HepG2 (cell line): Measurements from ENCODE around the gene POU5F1. TPM values are rescaled to one million over a fixed set of nuclear protein-coding genes. Genes with fewer than 3 reads are reported as not detected.

ENCODE experiments used
- BHLHE40 ChIP-seq: IDR thresholded peaks from 2 replicates; pipeline ENCODE4 v1.6.1; 2011; ENCODE audit warnings: low read length, improper control_type of control experiment
- BORCS8-MEF2B ChIP-seq: sonication (generic); formaldehyde crosslinking; IDR thresholded peaks from 2 replicates; pipeline ENCODE4 v1.8.0; 2022; ENCODE audit warnings: mild to moderate bottlenecking, missing genetic modification reagents
- CC2D1A ChIP-seq: sonication (generic); formaldehyde crosslinking; IDR thresholded peaks from 2 replicates; pipeline ENCODE4 v1.8.1; 2023; ENCODE audit warnings: mild to moderate bottlenecking, missing genetic modification reagents
- ELF1 ChIP-seq: sonication (generic); formaldehyde crosslinking; IDR thresholded peaks from 2 replicates; pipeline ENCODE4 v1.4.0; 2020; ENCODE audit warnings: missing genetic modification reagents
- KLF9 ChIP-seq: IDR thresholded peaks from 2 replicates; pipeline ENCODE4 v1.6.1; 2016; ENCODE audit warnings: low read depth
- MLLT10 ChIP-seq: sonication (generic); formaldehyde crosslinking; IDR thresholded peaks from 2 replicates; pipeline ENCODE4 v1.4.0; 2020; ENCODE audit warnings: missing genetic modification reagents
- MNT ChIP-seq: fragments of 450-650 bp; IDR thresholded peaks from 2 replicates; pipeline ENCODE4 v1.6.1; 2016
- NCOR1 ChIP-seq: fragments of 200-600 bp; sonication (generic); IDR thresholded peaks from 2 replicates; pipeline ENCODE4 v1.7.0; 2017; ENCODE audit warnings: antibody characterized with exemption, low read length, borderline replicate concordance
- PHF20 ChIP-seq: sonication (generic); formaldehyde crosslinking; IDR thresholded peaks from 2 replicates; pipeline ENCODE4 v1.5.0; 2020; ENCODE audit warnings: mild to moderate bottlenecking, missing genetic modification reagents
- SKI ChIP-seq: fragments of 450-650 bp; IDR thresholded peaks from one replicate; pipeline ENCODE4 v1.6.1; 2018; ENCODE audit warnings: mild to moderate bottlenecking; ENCODE audit not compliant: partially characterized antibody
- SOX6 ChIP-seq, 2 experiments: fragments of 450-650 bp in 1 of 2; sonication (generic) in 1 of 2; formaldehyde crosslinking in 1 of 2; IDR thresholded peaks; 2 replicates each; pipeline versions ENCODE4 v1.4.0 to v1.6.1; 2017 to 2020; ENCODE audit warnings: antibody characterized with exemption in 1 of 2, mild to moderate bottlenecking in 1 of 2, missing genetic modification reagents in 1 of 2
- TARDBP ChIP-seq: sonication (generic); formaldehyde crosslinking; IDR thresholded peaks from 2 replicates; pipeline ENCODE4 v1.8.0; 2022; ENCODE audit warnings: mild to moderate bottlenecking, missing genetic modification reagents
- TCF7 ChIP-seq: sonication (generic); IDR thresholded peaks from 2 replicates; pipeline ENCODE4 v1.6.1; 2016; ENCODE audit warnings: antibody characterized with exemption, low read depth
- THYN1 ChIP-seq: sonication (generic); formaldehyde crosslinking; IDR thresholded peaks from 2 replicates; pipeline ENCODE4 v1.8.1; 2023; ENCODE audit warnings: low read depth, mild to moderate bottlenecking, moderate library complexity, missing genetic modification reagents, borderline replicate concordance
- TMF1 ChIP-seq: sonication (generic); formaldehyde crosslinking; IDR thresholded peaks from 2 replicates; pipeline ENCODE4 v1.8.1; 2022; ENCODE audit warnings: low read depth, missing genetic modification reagents
- ZNF432 ChIP-seq: sonication (generic); formaldehyde crosslinking; IDR thresholded peaks from 2 replicates; pipeline ENCODE4 v1.5.0; 2020; ENCODE audit warnings: missing genetic modification reagents, mild to moderate bottlenecking, borderline replicate concordance
- ZNF772 ChIP-seq: sonication (generic); formaldehyde crosslinking; IDR thresholded peaks from 2 replicates; pipeline ENCODE4 v1.5.0; 2020; ENCODE audit warnings: mild to moderate bottlenecking, missing genetic modification reagents
- polyA plus RNA-seq, 8 experiments: library from polyadenylated mRNA; depleted of rRNA in 3 of 8; stranded (reverse) in 7 of 8; unstranded in 1 of 8; fragments of >200 nt; fragmentation: Illumina TruSeq in 4 of 8; extraction: Trizol in 4 of 8; gene quantifications; 2 replicates each; pipeline versions ENCODE4 v1.2.1 to v1.2.3, GENCODE V29; 2011 to 2016; ENCODE audit warnings: low read depth in 4 of 8, missing spikeins in 1 of 8, mixed read lengths in 1 of 8; ENCODE audit not compliant: insufficient read depth in 1 of 8
- total RNA-seq, 5 experiments: library from RNA; depleted of rRNA; stranded (reverse); fragments of >200 nt; fragmentation: Illumina TruSeq; extraction: Trizol; gene quantifications; 2 replicates each; pipeline ENCODE4 v1.2.3, GENCODE V29; 2016; ENCODE audit warnings: low read depth in 1 of 5
- TF ChIP-seq, protein P1 (sequence below): sonication (generic); formaldehyde crosslinking; IDR thresholded peaks from 2 replicates; pipeline ENCODE4 v1.5.1; 2020; ENCODE audit warnings: missing genetic modification reagents, mild to moderate bottlenecking, borderline replicate concordance
- TF ChIP-seq, protein P2 (sequence below): sonication (generic); formaldehyde crosslinking; IDR thresholded peaks from 2 replicates; pipeline ENCODE4 v1.4.0; 2020; ENCODE audit warnings: missing genetic modification reagents, borderline replicate concordance
- TF ChIP-seq, protein P3 (sequence below): sonication (generic); formaldehyde crosslinking; IDR thresholded peaks from 2 replicates; pipeline ENCODE4 v1.4.0; 2020; ENCODE audit warnings: missing genetic modification reagents

Gene POU5F1
- total and polyA plus RNA-seq, 2 of the 13 experiments (the other 11 are each of a cell fraction or from before 2014, with no cell fraction given), result 2.5 to 7.2 TPM

- TF ChIP-seq PHF20 (CRISPR knock-in tag), result peak; percentile 62
- TF ChIP-seq THYN1 (CRISPR knock-in tag), result 0 out of 2 replicates have a peak, but pooled peaks have one; percentile 60
- peak; percentile 95; the same call in 1 of the 2 replicates for TF ChIP-seq BORCS8-MEF2B
- TF ChIP-seq MNT, result peak; percentile 57
- TF ChIP-seq, protein P1, sequence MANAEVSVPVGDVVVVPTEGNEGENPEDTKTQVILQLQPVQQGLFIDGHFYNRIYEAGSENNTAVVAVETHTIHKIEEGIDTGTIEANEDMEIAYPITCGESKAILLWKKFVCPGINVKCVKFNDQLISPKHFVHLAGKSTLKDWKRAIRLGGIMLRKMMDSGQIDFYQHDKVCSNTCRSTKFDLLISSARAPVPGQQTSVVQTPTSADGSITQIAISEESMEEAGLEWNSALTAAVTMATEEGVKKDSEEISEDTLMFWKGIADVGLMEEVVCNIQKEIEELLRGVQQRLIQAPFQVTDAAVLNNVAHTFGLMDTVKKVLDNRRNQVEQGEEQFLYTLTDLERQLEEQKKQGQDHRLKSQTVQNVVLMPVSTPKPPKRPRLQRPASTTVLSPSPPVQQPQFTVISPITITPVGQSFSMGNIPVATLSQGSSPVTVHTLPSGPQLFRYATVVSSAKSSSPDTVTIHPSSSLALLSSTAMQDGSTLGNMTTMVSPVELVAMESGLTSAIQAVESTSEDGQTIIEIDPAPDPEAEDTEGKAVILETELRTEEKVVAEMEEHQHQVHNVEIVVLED (CRISPR knock-in tag), result peak; percentile 84
- no peak for TF ChIP-seq TCF7
- TF ChIP-seq KLF9 (CRISPR knock-in tag), result peak; percentile 72; the same call in 1 of the 2 replicates
- TF ChIP-seq CC2D1A (CRISPR knock-in tag), result peak; percentile 96; the same call in 1 of the 2 replicates
- peak; percentile 86 for TF ChIP-seq TARDBP (CRISPR knock-in tag)
- TF ChIP-seq ZNF772 (CRISPR knock-in tag), result 0 out of 2 replicates have a peak, but pooled peaks have one; percentile 87
- TF ChIP-seq, protein P2, sequence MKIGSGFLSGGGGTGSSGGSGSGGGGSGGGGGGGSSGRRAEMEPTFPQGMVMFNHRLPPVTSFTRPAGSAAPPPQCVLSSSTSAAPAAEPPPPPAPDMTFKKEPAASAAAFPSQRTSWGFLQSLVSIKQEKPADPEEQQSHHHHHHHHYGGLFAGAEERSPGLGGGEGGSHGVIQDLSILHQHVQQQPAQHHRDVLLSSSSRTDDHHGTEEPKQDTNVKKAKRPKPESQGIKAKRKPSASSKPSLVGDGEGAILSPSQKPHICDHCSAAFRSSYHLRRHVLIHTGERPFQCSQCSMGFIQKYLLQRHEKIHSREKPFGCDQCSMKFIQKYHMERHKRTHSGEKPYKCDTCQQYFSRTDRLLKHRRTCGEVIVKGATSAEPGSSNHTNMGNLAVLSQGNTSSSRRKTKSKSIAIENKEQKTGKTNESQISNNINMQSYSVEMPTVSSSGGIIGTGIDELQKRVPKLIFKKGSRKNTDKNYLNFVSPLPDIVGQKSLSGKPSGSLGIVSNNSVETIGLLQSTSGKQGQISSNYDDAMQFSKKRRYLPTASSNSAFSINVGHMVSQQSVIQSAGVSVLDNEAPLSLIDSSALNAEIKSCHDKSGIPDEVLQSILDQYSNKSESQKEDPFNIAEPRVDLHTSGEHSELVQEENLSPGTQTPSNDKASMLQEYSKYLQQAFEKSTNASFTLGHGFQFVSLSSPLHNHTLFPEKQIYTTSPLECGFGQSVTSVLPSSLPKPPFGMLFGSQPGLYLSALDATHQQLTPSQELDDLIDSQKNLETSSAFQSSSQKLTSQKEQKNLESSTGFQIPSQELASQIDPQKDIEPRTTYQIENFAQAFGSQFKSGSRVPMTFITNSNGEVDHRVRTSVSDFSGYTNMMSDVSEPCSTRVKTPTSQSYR (CRISPR knock-in tag), result 0 out of 2 replicates have a peak, but pooled peaks have one; percentile 3
- peak; percentile 37 for TF ChIP-seq SKI
- TF ChIP-seq NCOR1, result peak; percentile 76; the same call in 1 of the 2 replicates
- peak; percentile 35; the same call in 1 of the 2 replicates for TF ChIP-seq ELF1 (CRISPR knock-in tag)
- TF ChIP-seq TMF1 (CRISPR knock-in tag), result peak; percentile 92
- no peak for TF ChIP-seq SOX6 (IDR thresholded peaks at IDR 0.05)
- 0 out of 2 replicates have a peak, but pooled peaks have one; percentile 16 for TF ChIP-seq SOX6 (CRISPR knock-in tag; IDR thresholded peaks at IDR 0.05)
- TF ChIP-seq, protein P3, sequence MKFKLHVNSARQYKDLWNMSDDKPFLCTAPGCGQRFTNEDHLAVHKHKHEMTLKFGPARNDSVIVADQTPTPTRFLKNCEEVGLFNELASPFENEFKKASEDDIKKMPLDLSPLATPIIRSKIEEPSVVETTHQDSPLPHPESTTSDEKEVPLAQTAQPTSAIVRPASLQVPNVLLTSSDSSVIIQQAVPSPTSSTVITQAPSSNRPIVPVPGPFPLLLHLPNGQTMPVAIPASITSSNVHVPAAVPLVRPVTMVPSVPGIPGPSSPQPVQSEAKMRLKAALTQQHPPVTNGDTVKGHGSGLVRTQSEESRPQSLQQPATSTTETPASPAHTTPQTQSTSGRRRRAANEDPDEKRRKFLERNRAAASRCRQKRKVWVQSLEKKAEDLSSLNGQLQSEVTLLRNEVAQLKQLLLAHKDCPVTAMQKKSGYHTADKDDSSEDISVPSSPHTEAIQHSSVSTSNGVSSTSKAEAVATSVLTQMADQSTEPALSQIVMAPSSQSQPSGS, result 0 out of 2 replicates have a peak, but pooled peaks have one; percentile 25
- TF ChIP-seq ZNF432, result no peak
- peak; percentile 81; the same call in 1 of the 2 replicates for TF ChIP-seq BHLHE40
- TF ChIP-seq MLLT10 (CRISPR knock-in tag), result no peak
Measured at GRCh38 chr6:31158140-31158862, 12.2 kb downstream of the POU5F1 start, which contains the start of gene TCF19 (continued).
